ENCODE results near the gene ADAMTSL5. TPM values are rescaled to one million over a fixed set of nuclear protein-coding genes. Genes with fewer than 3 reads are reported as not detected.

ADAMTSL5 gene
- total RNA-seq, 4 donors from 2014 or later, result 17.4 to 54.8 (median 42.6) TPM

DNA sequence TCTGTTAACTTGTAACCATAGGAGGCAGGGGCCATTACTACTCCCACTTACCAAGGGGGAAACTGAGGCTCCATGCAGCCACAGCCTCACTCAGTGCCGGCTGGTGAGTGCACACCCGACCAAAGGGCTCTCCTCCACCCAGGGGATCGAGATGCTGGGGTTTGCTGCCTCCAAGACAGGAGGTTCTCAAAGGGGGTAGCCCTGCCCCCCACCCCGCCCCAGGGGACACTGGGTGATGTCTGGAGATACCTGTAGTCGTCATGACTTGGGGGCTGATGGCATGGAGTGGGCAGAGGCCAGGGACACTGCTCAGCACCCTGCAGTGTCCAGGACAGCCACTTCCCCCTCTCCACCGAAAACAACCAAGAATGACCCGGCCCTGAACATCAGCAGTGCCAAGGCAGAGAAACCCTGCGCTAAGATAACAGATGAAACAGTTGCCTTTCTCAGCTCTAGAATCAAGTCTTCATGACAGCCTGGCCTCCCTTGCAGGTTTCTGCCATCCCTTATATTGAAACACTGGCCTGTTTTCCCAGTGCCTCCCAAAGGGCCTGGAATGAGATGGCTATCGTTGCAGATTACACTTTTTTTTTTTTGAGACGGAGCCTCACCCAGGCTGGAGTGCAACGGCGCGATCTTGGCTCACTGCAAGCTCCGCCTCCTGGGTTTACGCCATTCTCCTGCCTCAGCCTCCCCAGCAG is 18.6 kb downstream of the ADAMTSL5 start:
- Histone ChIP-seq H3K9me3 (no peaks in the 10 kb centered on the region), H3K27ac (no peak overlapping the region), H3K4me1 (peaks cover 0 to 21% (median 13%) of the 10 kb centered on the region in 4 donors), H3K27me3 (peaks cover 0 to 29% of the 10 kb centered on the region in 2 donors), H3K4me3 (no peak overlapping the region), H3K36me3 (no peaks in the 10 kb centered on the region)
- no peak for DNase-seq (ENCODE audit: low spot score in 2 of 2)
- TF ChIP-seq EP300 (IDR thresholded peaks at IDR 0.05) (no peak), POLR2A (IDR thresholded peaks at IDR 0.05) (no peak), CTCF (IDR thresholded peaks at IDR 0.05) (no peak)
- whole genome bisulfite sequencing, 2 donors, result 58 to 59% methylated on average over 14 to 15 of the region's 15 CpGs

GRCh38 chr19:1492474-1493006 is 20.3 kb downstream of the ADAMTSL5 start:
- 63 to 73% methylated on average over 8 to 10 of the region's 10 CpGs for WGBS, 2 donors
- H3K4me3 ChIP-seq, result no peak overlapping the region
- no peaks in the 10 kb centered on the region for H3K9me3 ChIP-seq
- H3K4me1 ChIP-seq, result peaks cover 0 to 22% (median 13%) of the 10 kb centered on the region in 4 donors
- H3K36me3 ChIP-seq, result no peaks in the 10 kb centered on the region
- TF ChIP-seq CTCF (IDR thresholded peaks at IDR 0.05), result no peak
- no peak for TF ChIP-seq POLR2A (IDR thresholded peaks at IDR 0.05)
- TF ChIP-seq EP300 (IDR thresholded peaks at IDR 0.05), result no peak
- DNase-seq (ENCODE audit: low spot score in 2 of 2), result no peak
- H3K27me3 ChIP-seq, result peaks cover 0 to 24% of the 10 kb centered on the region in 2 donors
- peak overlapping the region in 1 of 4 donors; percentile 31 for H3K27ac ChIP-seq

DNA sequence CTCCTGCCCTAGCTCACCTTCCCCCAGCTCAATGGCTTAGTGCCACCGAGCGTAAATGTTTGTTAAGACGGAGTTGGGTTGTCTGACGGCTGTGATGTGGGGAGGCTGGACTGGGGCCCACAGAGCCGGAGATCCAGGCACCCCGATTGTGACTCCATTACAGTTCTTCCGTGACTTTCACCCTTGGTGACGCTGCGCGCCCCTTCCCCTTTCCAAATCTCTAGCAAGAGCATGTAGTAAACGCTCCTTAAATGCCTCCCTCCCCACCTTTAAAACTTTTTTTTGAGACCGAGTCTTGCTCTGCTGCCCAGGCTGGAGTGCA is 21.0 kb downstream of the ADAMTSL5 start:
- Histone ChIP-seq H3K4me1 (peaks cover 0 to 22% (median 13%) of the 10 kb centered on the region in 4 donors), H3K27me3 (peaks cover 0 to 19% of the 10 kb centered on the region in 2 donors), H3K9me3 (no peaks in the 10 kb centered on the region), H3K36me3 (no peaks in the 10 kb centered on the region), H3K27ac (peak overlapping the region in 2 of 4 donors; percentile 31 to 69), H3K4me3 (peak overlapping the region in 2 of 4 donors; percentile 59 to 63)
- 67 to 72% methylated on average over 12 of the region's 12 CpGs for WGBS, 2 donors
- TF ChIP-seq POLR2A (IDR thresholded peaks at IDR 0.05), result no peak
- no peak for TF ChIP-seq EP300 (IDR thresholded peaks at IDR 0.05)
- no peak for TF ChIP-seq CTCF (IDR thresholded peaks at IDR 0.05)
- no peak for DNase-seq (ENCODE audit: low spot score in 2 of 2)

- H3K4me3 ChIP-seq, result peak within 1 kb of the TSS; percentile 53 to 63 (median 61)
- 4 to 17% methylated on average over 16 to 48 of the region's 73 CpGs for WGBS, 2 donors
- no peak for DNase-seq (ENCODE audit: low spot score in 2 of 2)
- H3K9me3 ChIP-seq, result no peaks in the 10 kb centered on the region
- H3K4me1 ChIP-seq, result peaks cover 0 to 22% (median 13%) of the 10 kb centered on the region in 4 donors
- no peaks in the 10 kb centered on the region for H3K36me3 ChIP-seq
- H3K27me3 ChIP-seq, result peaks cover 0 to 13% of the 10 kb centered on the region in 2 donors
- TF ChIP-seq POLR2A (IDR thresholded peaks at IDR 0.05) (peak in 1 of 2 donors; percentile 39), EP300 (IDR thresholded peaks at IDR 0.05) (no peak), CTCF (IDR thresholded peaks at IDR 0.05) (peak in 2 of 5 experiments; percentile 6 to 44)
- peak within 1 kb of the TSS; percentile 65 to 87 (median 74) for H3K27ac ChIP-seq
Measured at GRCh38 chr19:1491114-1491848, 21.5 kb downstream of the ADAMTSL5 start, which contains the start of gene REEP6. REEP6 (plus strand) TSS chr19:1491181; CDS start chr19:1491270, 89 bp downstream.
